Mesenchymal stem cell (in vitro differentiated cells and primary cell): ENCODE data around the gene ARVCF.

Experiments used
- DNase-seq: peaks from one replicate; pipeline ENCODE4 v3.0.0-alpha.2; 2013
- H2AFZ ChIP-seq: one replicate; pipeline ENCODE4 v1.6.1; 2013; ENCODE audit warnings: low read depth, mild to moderate bottlenecking, control low read depth, inconsistent platforms, low read length, moderate library complexity
- H2AK5ac ChIP-seq: 2 replicates; pipeline ENCODE4 v1.6.1; 2013; ENCODE audit warnings: low read length, moderate library complexity, mild to moderate bottlenecking, inconsistent platforms; ENCODE audit not compliant: severe bottlenecking
- H2BK120ac ChIP-seq: one replicate; pipeline ENCODE4 v1.6.1; 2013; ENCODE audit warnings: low read depth, mild to moderate bottlenecking, inconsistent platforms, low read length, moderate library complexity
- H2BK12ac ChIP-seq, 2 experiments: one replicate each; pipeline ENCODE4 v1.6.1; 2013; ENCODE audit warnings: inconsistent platforms in 2 of 2, low read length in 2 of 2, mild to moderate bottlenecking in 2 of 2, moderate library complexity in 2 of 2, control low read depth in 1 of 2
- H2BK15ac ChIP-seq: one replicate; pipeline ENCODE4 v1.6.1; 2013; ENCODE audit warnings: mild to moderate bottlenecking, low read depth, inconsistent platforms; ENCODE audit not compliant: poor library complexity, severe bottlenecking
- H2BK5ac ChIP-seq: 2 replicates; pipeline ENCODE4 v1.6.1; 2013; ENCODE audit warnings: low read depth, mild to moderate bottlenecking, low read length, control low read depth, inconsistent platforms; ENCODE audit not compliant: poor library complexity, severe bottlenecking
- H3K14ac ChIP-seq, 2 experiments: one replicate each; pipeline ENCODE4 v1.6.1; 2013; ENCODE audit warnings: inconsistent platforms in 2 of 2, low read length in 2 of 2, control low read depth in 1 of 2, mild to moderate bottlenecking in 1 of 2, moderate library complexity in 1 of 2
- H3K18ac ChIP-seq, 2 experiments: one replicate each; pipeline ENCODE4 v1.6.1; 2013; ENCODE audit warnings: inconsistent platforms in 2 of 2, low read length in 2 of 2, control low read depth in 1 of 2, low read depth in 1 of 2, mild to moderate bottlenecking in 1 of 2
- H3K23ac ChIP-seq, 2 experiments: one replicate each; pipeline ENCODE4 v1.6.1; 2013; ENCODE audit warnings: inconsistent platforms in 2 of 2, low read length in 2 of 2, mild to moderate bottlenecking in 2 of 2, moderate library complexity in 2 of 2, control low read depth in 1 of 2
- H3K27ac ChIP-seq: 2 replicates; pipeline ENCODE4 v1.5.1; 2013; ENCODE audit warnings: mild to moderate bottlenecking, moderate library complexity, low read length, control low read depth, inconsistent platforms; ENCODE audit not compliant: poor library complexity, severe bottlenecking
- H3K27me3 ChIP-seq, 2 experiments: 2 replicates each; pipeline versions ENCODE4 v1.6.1 to v1.7.0; 2013; ENCODE audit warnings: low read length in 2 of 2, mild to moderate bottlenecking in 2 of 2, moderate library complexity in 2 of 2, control low read depth in 1 of 2, inconsistent platforms in 1 of 2; ENCODE audit not compliant: control insufficient read depth in 1 of 2, insufficient read depth in 1 of 2
- H3K36me3 ChIP-seq, 2 experiments: 2 replicates each; pipeline versions ENCODE4 v1.6.1 to v1.7.0; 2013; ENCODE audit warnings: low read length in 2 of 2, control low read depth in 1 of 2, inconsistent platforms in 1 of 2, low read depth in 1 of 2, mild to moderate bottlenecking in 1 of 2; ENCODE audit not compliant: insufficient read depth in 2 of 2, control insufficient read depth in 1 of 2
- H3K4ac ChIP-seq, 2 experiments: one replicate each; pipeline ENCODE4 v1.6.1; 2013; ENCODE audit warnings: inconsistent platforms in 2 of 2, low read length in 2 of 2, mild to moderate bottlenecking in 2 of 2, moderate library complexity in 2 of 2, control low read depth in 1 of 2, low read depth in 1 of 2
- H3K4me1 ChIP-seq: 2 replicates; pipeline ENCODE4 v1.6.1; 2013; ENCODE audit warnings: low read depth, low read length, control low read depth; ENCODE audit not compliant: control insufficient read depth, insufficient read depth
- H3K4me2 ChIP-seq: 2 replicates; pipeline ENCODE4 v1.6.1; 2013; ENCODE audit warnings: low read length, mild to moderate bottlenecking, inconsistent platforms; ENCODE audit not compliant: poor library complexity, severe bottlenecking
- H3K4me3 ChIP-seq, 2 experiments: 2 replicates each; pipeline versions ENCODE4 v1.5.1 to v1.7.0; 2013; ENCODE audit warnings: low read length in 2 of 2, mild to moderate bottlenecking in 2 of 2, control low read depth in 1 of 2, low read depth in 1 of 2; ENCODE audit not compliant: insufficient read depth in 1 of 2
- H3K79me1 ChIP-seq: replicated peaks from 2 replicates; pipeline ENCODE4 v1.6.1; 2013; ENCODE audit warnings: mild to moderate bottlenecking, control low read depth, low read length, inconsistent platforms; ENCODE audit not compliant: poor library complexity, severe bottlenecking
- H3K9ac ChIP-seq: 2 replicates; pipeline ENCODE4 v1.7.0; 2013; ENCODE audit warnings: mild to moderate bottlenecking, low read length, moderate library complexity
- H3K9me3 ChIP-seq: 2 replicates; pipeline ENCODE4 v1.7.0; 2013; ENCODE audit warnings: mild to moderate bottlenecking, low read length; ENCODE audit not compliant: control insufficient read depth
- H4K8ac ChIP-seq: one replicate; pipeline ENCODE4 v1.6.1; 2013; ENCODE audit warnings: inconsistent platforms, mild to moderate bottlenecking, low read length, moderate library complexity
- H4K91ac ChIP-seq: one replicate; pipeline ENCODE4 v1.6.1; 2013; ENCODE audit warnings: mild to moderate bottlenecking, low read length, inconsistent platforms
- WGBS: methylation state at CpG from one replicate; pipeline ENCODE4 v1.1.7; 2013; ENCODE audit warnings: mixed read lengths; 5-methylcytosine and 5-hydroxymethylcytosine counted together

ARVCF gene

DNA sequence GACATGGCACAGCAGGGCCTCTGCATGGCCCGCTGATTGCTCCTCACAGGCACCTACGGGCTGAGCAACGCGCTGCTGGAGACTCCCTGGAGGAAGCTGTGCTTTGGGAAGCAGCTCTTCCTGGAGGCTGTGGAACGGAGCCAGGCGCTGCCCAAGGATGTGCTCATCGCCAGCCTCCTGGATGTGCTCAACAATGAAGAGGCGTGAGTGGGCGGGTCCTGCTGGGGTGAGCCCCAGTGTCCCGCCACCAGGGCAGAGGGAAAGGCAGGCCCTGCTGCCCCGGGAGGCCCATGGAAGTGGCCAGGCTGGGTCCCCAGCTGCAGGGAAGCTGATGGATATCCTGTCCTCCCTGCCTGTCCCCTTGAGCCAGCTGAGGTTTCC, 44.8 kb upstream of the ARVCF start:
- Histone ChIP-seq H3K36me3 (peaks cover 71% of the 10 kb centered on the region in 2 experiments), H3K9me3 (no peaks in the 10 kb centered on the region), H3K23ac (no peak overlapping the region), H3K27ac (no peak overlapping the region), H3K9ac (no peak overlapping the region), H3K4me3 (no peak overlapping the region), H3K27me3 (no peaks in the 10 kb centered on the region), H2BK120ac (no peak overlapping the region), H3K79me1 (peaks cover 2% of the 10 kb centered on the region), H3K14ac (no peak overlapping the region), H2BK12ac (no peak overlapping the region), H2AFZ (no peak overlapping the region), H2AK5ac (no peak overlapping the region), H4K8ac (no peak overlapping the region), H4K91ac (no peak overlapping the region), H2BK5ac (no peak overlapping the region), H3K4ac (no peak overlapping the region), H2BK15ac (no peak overlapping the region), H3K4me1 (peaks cover 16% of the 10 kb centered on the region), H3K4me2 (no peak overlapping the region), H3K18ac (no peak overlapping the region)
- no peak for DNase-seq
- 98% methylated on average over 11 of the region's 11 CpGs for WGBS

GRCh38 chr22:20060700-20061480, 44.3 kb upstream of the ARVCF start:
- no peak overlapping the region for H2BK5ac ChIP-seq
- H2BK15ac ChIP-seq = no peak overlapping the region
- H3K4me3 ChIP-seq = no peak overlapping the region
- H2AK5ac ChIP-seq = no peak overlapping the region
- no peaks in the 10 kb centered on the region for H3K27me3 ChIP-seq
- no peak overlapping the region for H3K27ac ChIP-seq
- peaks cover 71 to 77% of the 10 kb centered on the region in 2 experiments for H3K36me3 ChIP-seq
- H2AFZ ChIP-seq = no peak overlapping the region
- peaks cover 2% of the 10 kb centered on the region for H3K79me1 ChIP-seq
- H3K23ac ChIP-seq = no peak overlapping the region
- no peak for DNase-seq
- H3K18ac ChIP-seq = no peak overlapping the region
- no peak overlapping the region for H3K14ac ChIP-seq
- no peak overlapping the region for H3K9ac ChIP-seq
- no peaks in the 10 kb centered on the region for H3K9me3 ChIP-seq
- no peak overlapping the region for H2BK120ac ChIP-seq
- no peak overlapping the region for H3K4ac ChIP-seq
- H3K4me2 ChIP-seq = no peak overlapping the region
- H4K8ac ChIP-seq = no peak overlapping the region
- no peak overlapping the region for H4K91ac ChIP-seq
- no peak overlapping the region for H2BK12ac ChIP-seq
- 97% methylated on average over 10 of the region's 10 CpGs for WGBS
- H3K4me1 ChIP-seq = peaks cover 15% of the 10 kb centered on the region

- DNase-seq = no peak
- Histone ChIP-seq H2AK5ac (no peak overlapping the region), H3K9me3 (no peaks in the 10 kb centered on the region), H4K8ac (no peak overlapping the region), H3K4me1 (peaks cover 14% of the 10 kb centered on the region), H3K18ac (no peak overlapping the region), H3K4ac (no peak overlapping the region), H3K4me3 (no peak overlapping the region), H3K9ac (no peak overlapping the region), H2AFZ (no peak overlapping the region), H3K36me3 (peaks cover 73 to 78% of the 10 kb centered on the region in 2 experiments), H3K23ac (no peak overlapping the region), H3K14ac (no peak overlapping the region), H2BK5ac (no peak overlapping the region), H3K27me3 (no peaks in the 10 kb centered on the region), H4K91ac (no peak overlapping the region), H3K4me2 (no peak overlapping the region), H2BK15ac (no peak overlapping the region), H3K79me1 (peaks cover 8% of the 10 kb centered on the region), H3K27ac (no peak overlapping the region), H2BK120ac (no peak overlapping the region), H2BK12ac (no peak overlapping the region)
- 89% methylated on average over 8 of the region's 10 CpGs for WGBS
Observed at GRCh38 chr22:20058989-20059770, 42.6 kb upstream of the ARVCF start.

DNA sequence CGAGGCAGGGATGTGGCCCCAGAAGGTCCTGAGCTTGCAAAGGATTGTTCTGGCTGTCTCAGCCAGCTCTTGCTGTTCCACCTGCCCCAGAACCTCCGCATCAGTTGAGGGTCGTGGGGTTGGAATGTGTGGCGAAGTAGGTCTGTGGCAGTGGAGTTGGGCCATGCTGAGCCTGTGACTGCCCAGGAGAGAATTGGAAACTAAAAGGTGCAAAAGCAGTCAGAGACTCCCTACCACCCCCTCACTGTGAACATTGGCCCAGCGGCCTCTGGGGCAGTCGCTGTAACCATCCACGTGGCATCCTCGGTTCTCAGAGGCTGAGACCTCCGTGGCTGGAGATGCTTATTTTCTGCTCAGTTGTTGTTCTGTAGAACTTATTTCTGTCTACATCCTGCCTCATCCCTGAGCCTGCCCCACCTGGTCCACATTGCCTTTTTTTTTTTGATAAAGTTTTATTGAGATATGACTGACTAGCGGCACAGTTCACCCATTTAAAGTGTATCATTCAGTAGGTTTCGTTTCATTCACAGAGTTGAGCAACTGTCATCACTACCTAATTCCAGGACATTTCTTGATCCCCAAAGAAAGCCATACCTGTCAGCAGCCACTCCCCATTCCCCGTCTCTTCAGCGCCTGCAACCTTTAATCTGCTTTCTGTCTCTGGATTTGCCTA, 41.1 kb upstream of the ARVCF start:
- WGBS = 100% methylated on average over 4 of the region's 13 CpGs
- no peaks in the 10 kb centered on the region for H3K27me3 ChIP-seq
- no peak overlapping the region for H4K91ac ChIP-seq
- H3K4me3 ChIP-seq = no peak overlapping the region
- no peak overlapping the region for H3K18ac ChIP-seq
- peaks cover 74 to 80% of the 10 kb centered on the region in 2 experiments for H3K36me3 ChIP-seq
- no peaks in the 10 kb centered on the region for H3K9me3 ChIP-seq
- no peak overlapping the region for H3K4me2 ChIP-seq
- H4K8ac ChIP-seq = no peak overlapping the region
- H3K14ac ChIP-seq = no peak overlapping the region
- H2BK12ac ChIP-seq = no peak overlapping the region
- H2AK5ac ChIP-seq = no peak overlapping the region
- no peak overlapping the region for H3K23ac ChIP-seq
- no peak for DNase-seq
- H3K9ac ChIP-seq = no peak overlapping the region
- H2AFZ ChIP-seq = no peak overlapping the region
- H3K4me1 ChIP-seq = peaks cover 8% of the 10 kb centered on the region
- H2BK5ac ChIP-seq = no peak overlapping the region
- H3K4ac ChIP-seq = no peak overlapping the region
- H3K79me1 ChIP-seq = peaks cover 13% of the 10 kb centered on the region
- H2BK120ac ChIP-seq = no peak overlapping the region
- H2BK15ac ChIP-seq = no peak overlapping the region
- H3K27ac ChIP-seq = no peak overlapping the region
